Liver (tissue), 9 donors: Measurements from ENCODE around the gene OTX2. TPM values are rescaled to one million over a fixed set of nuclear protein-coding genes. Genes with fewer than 3 reads are reported as not detected.

Experiments used
- DNase-seq: peaks from one replicate; pipeline ENCODE4 v3.0.0-alpha.2; 2017; ENCODE audit warnings: low spot score
- H3K27ac ChIP-seq, 2 donors: one replicate each; pipeline ENCODE4 v1.7.0; 2013; ENCODE audit warnings: inconsistent platforms in 2 of 2, low read length in 2 of 2, control low read depth in 1 of 2, low read depth in 1 of 2, mild to moderate bottlenecking in 1 of 2
- H3K27me3 ChIP-seq, 4 donors: one replicate each; pipeline versions ENCODE4 v1.6.1 to v1.7.0; 2013; ENCODE audit warnings: low read length in 3 of 4, inconsistent platforms in 1 of 4, mild to moderate bottlenecking in 1 of 4, moderate library complexity in 1 of 4; ENCODE audit not compliant: control insufficient read depth in 4 of 4, insufficient read depth in 4 of 4
- H3K36me3 ChIP-seq, 4 donors: one replicate each; pipeline versions ENCODE4 v1.6.1 to v1.7.0; 2013; ENCODE audit warnings: low read length in 3 of 4, mild to moderate bottlenecking in 3 of 4, low read depth in 1 of 4, moderate library complexity in 1 of 4; ENCODE audit not compliant: control insufficient read depth in 4 of 4, insufficient read depth in 3 of 4
- H3K4me1 ChIP-seq, 4 donors: one replicate each; pipeline versions ENCODE4 v1.6.1 to v1.7.0; 2013; ENCODE audit warnings: low read length in 3 of 4, mild to moderate bottlenecking in 3 of 4, moderate library complexity in 1 of 4; ENCODE audit not compliant: control insufficient read depth in 4 of 4, insufficient read depth in 4 of 4
- H3K4me3 ChIP-seq, 3 donors: one replicate each; pipeline versions ENCODE4 v1.6.1 to v1.7.0; 2013; ENCODE audit warnings: low read length in 3 of 3, control low read depth in 1 of 3, low read depth in 1 of 3, mild to moderate bottlenecking in 1 of 3
- H3K9ac ChIP-seq, 2 donors: one replicate each; pipeline ENCODE4 v1.7.0; 2013; ENCODE audit warnings: low read length in 2 of 2, mild to moderate bottlenecking in 2 of 2, moderate library complexity in 2 of 2, control low read depth in 1 of 2, low read depth in 1 of 2
- H3K9me3 ChIP-seq, 4 donors: one replicate each; pipeline versions ENCODE4 v1.6.1 to v1.7.0; 2013; ENCODE audit warnings: low read length in 3 of 4; ENCODE audit not compliant: control insufficient read depth in 4 of 4
- EGR1 ChIP-seq, 2 donors: IDR thresholded peaks; 2 replicates each; pipeline ENCODE4 v1.6.1; 2016 to 2018; ENCODE audit warnings: antibody characterized with exemption in 2 of 2, low read depth in 2 of 2
- FOXA1 ChIP-seq: IDR thresholded peaks from 2 replicates; pipeline ENCODE4 v1.6.1; 2016; ENCODE audit warnings: antibody characterized with exemption
- FOXA2 ChIP-seq: IDR thresholded peaks from 2 replicates; pipeline ENCODE4 v1.6.1; 2016; ENCODE audit warnings: antibody characterized with exemption
- GABPA ChIP-seq, 2 donors: IDR thresholded peaks in 1 of 2; conservative IDR thresholded peaks in 1 of 2; 2 replicates each; pipeline ENCODE4 v1.6.1; 2016; ENCODE audit warnings: antibody characterized with exemption in 2 of 2, mild to moderate bottlenecking in 1 of 2, moderate library complexity in 1 of 2
- HNF4A ChIP-seq, 2 donors: conservative IDR thresholded peaks; 2 replicates each; pipeline ENCODE4 v1.6.1; 2016; ENCODE audit warnings: antibody characterized with exemption in 2 of 2, mild to moderate bottlenecking in 2 of 2
- HNF4G ChIP-seq: IDR thresholded peaks from 2 replicates; pipeline ENCODE4 v1.6.1; 2016; ENCODE audit warnings: antibody characterized with exemption
- JUND ChIP-seq, 2 donors: IDR thresholded peaks; 2 replicates each; pipeline ENCODE4 v1.6.1; 2016; ENCODE audit warnings: antibody characterized with exemption in 2 of 2
- NR2F2 ChIP-seq: IDR thresholded peaks from 2 replicates; pipeline ENCODE4 v1.6.1; 2016; ENCODE audit warnings: antibody characterized with exemption
- RAD21 ChIP-seq, 2 donors: IDR thresholded peaks; 2 replicates each; pipeline ENCODE4 v1.6.1; 2016; ENCODE audit warnings: antibody characterized with exemption in 2 of 2, mild to moderate bottlenecking in 2 of 2
- RXRA ChIP-seq, 2 donors: IDR thresholded peaks; 2 replicates each; pipeline ENCODE4 v1.6.1; 2017 to 2018; ENCODE audit warnings: antibody characterized with exemption in 2 of 2, mild to moderate bottlenecking in 1 of 2
- SP1 ChIP-seq: IDR thresholded peaks from 2 replicates; pipeline ENCODE4 v1.6.1; 2018; ENCODE audit warnings: antibody characterized with exemption, mild to moderate bottlenecking
- TAF1 ChIP-seq: conservative IDR thresholded peaks from 2 replicates; pipeline ENCODE4 v1.6.1; 2016; ENCODE audit warnings: antibody characterized with exemption, mild to moderate bottlenecking
- YY1 ChIP-seq: IDR thresholded peaks from 2 replicates; pipeline ENCODE4 v1.6.1; 2016; ENCODE audit warnings: antibody characterized with exemption, mild to moderate bottlenecking
- WGBS: extraction: QIAGEN DNeasy Blood & Tissue Kit; methylation state at CpG from one replicate; pipeline ENCODE4 v1.1.7; 2013; 5-methylcytosine and 5-hydroxymethylcytosine counted together
- polyA plus RNA-seq, 2 donors: library from polyadenylated mRNA; stranded (reverse) in 1 of 2; unstranded in 1 of 2; fragments of 200-250 nt in 1 of 2; fragments of >200 nt in 1 of 2; fragmentation: Nextera tagmentation in 1 of 2; extraction: Ambion mirVana in 1 of 2; gene quantifications; one replicate each; pipeline versions ENCODE4 v1.2.1 to v1.2.3, GENCODE V29; 2013 to 2015
- total RNA-seq, 2 donors: library from RNA; depleted of rRNA; stranded (reverse); fragments of >200 nt; gene quantifications; one replicate each; pipeline ENCODE4 v1.2.3, GENCODE V29; 2014
- TF ChIP-seq, protein P1 (sequence below): IDR thresholded peaks from 2 replicates; pipeline ENCODE4 v1.6.1; 2016; ENCODE audit warnings: antibody characterized with exemption
- TF ChIP-seq, protein P2 (sequence below): fragments of 150-350 bp; IDR thresholded peaks from 2 replicates; pipeline ENCODE4 v1.5.1; 2017; ENCODE audit warnings: improper control_type of control experiment, low read depth, low read length; ENCODE audit not compliant: missing input control
- TF ChIP-seq, protein P3 (sequence below): IDR thresholded peaks from 2 replicates; pipeline ENCODE4 v1.6.1; 2016; ENCODE audit warnings: antibody characterized with exemption, mild to moderate bottlenecking
- TF ChIP-seq, protein P4 (sequence below): IDR thresholded peaks from 2 replicates; pipeline ENCODE4 v1.6.1; 2016; ENCODE audit warnings: antibody characterized with exemption
- TF ChIP-seq, protein P5 (sequence below): IDR thresholded peaks from 2 replicates; pipeline ENCODE4 v1.6.1; 2016; ENCODE audit warnings: antibody characterized with exemption
- donor health status: healthy.
- donor health status: healthy.
- donor health status: healthy.
- donor health status: healthy.
- donor health status: healthy.

OTX2 gene
- total and polyA plus RNA-seq, 4 donors, result not detected

DNA sequence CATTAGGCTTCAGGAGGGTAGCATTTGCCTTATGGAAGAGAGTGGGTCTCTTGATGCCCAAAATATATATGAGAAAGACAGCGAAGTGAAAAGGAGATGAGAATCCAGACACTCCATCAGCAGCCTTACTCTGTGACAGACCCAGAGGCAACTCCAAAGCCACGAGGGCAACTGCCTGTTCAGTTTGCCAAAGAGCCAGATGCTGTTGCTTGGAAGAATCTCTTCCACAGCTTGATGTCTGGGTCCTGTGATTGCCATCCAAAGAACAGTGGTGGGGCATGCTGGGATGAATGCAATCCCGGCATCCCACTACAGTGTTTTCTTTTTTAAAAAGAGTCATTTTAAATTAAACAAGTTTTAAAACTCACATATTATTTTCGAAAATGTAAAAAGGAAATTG is 10.9 kb upstream of the OTX2 start:
- Histone ChIP-seq H3K27me3 (peaks cover 2 to 28% (median 10%) of the 10 kb centered on the region in 4 donors), H3K36me3 (no peaks in the 10 kb centered on the region), H3K9ac (no peak overlapping the region), H3K9me3 (no peaks in the 10 kb centered on the region), H3K27ac (no peak overlapping the region), H3K4me1 (peaks cover 0 to 6% (median 0%) of the 10 kb centered on the region in 4 donors), H3K4me3 (no peak overlapping the region)
- DNase-seq, result no peak
- TF ChIP-seq HNF4G (no peak), RAD21 (IDR thresholded peaks at IDR 0.05) (no peak), JUND (IDR thresholded peaks at IDR 0.05) (no peak), GABPA (IDR thresholded peaks at IDR 0.05 in 1 of 2, conservative IDR thresholded peaks at IDR 0.05 in 1 of 2) (no peak), NR2F2 (no peak), HNF4A (conservative IDR thresholded peaks at IDR 0.05) (no peak), FOXA2 (no peak), FOXA1 (no peak), YY1 (no peak), EGR1 (IDR thresholded peaks at IDR 0.05; ENCODE audit: low read depth in 2 of 2) (no peak), SP1 (no peak), RXRA (IDR thresholded peaks at IDR 0.05) (no peak), TAF1 (no peak)
- TF ChIP-seq, protein P1, sequence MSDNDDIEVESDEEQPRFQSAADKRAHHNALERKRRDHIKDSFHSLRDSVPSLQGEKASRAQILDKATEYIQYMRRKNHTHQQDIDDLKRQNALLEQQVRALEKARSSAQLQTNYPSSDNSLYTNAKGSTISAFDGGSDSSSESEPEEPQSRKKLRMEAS, result no peak
- TF ChIP-seq, protein P2, sequence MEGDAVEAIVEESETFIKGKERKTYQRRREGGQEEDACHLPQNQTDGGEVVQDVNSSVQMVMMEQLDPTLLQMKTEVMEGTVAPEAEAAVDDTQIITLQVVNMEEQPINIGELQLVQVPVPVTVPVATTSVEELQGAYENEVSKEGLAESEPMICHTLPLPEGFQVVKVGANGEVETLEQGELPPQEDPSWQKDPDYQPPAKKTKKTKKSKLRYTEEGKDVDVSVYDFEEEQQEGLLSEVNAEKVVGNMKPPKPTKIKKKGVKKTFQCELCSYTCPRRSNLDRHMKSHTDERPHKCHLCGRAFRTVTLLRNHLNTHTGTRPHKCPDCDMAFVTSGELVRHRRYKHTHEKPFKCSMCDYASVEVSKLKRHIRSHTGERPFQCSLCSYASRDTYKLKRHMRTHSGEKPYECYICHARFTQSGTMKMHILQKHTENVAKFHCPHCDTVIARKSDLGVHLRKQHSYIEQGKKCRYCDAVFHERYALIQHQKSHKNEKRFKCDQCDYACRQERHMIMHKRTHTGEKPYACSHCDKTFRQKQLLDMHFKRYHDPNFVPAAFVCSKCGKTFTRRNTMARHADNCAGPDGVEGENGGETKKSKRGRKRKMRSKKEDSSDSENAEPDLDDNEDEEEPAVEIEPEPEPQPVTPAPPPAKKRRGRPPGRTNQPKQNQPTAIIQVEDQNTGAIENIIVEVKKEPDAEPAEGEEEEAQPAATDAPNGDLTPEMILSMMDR, result no peak
- TF ChIP-seq, protein P3, sequence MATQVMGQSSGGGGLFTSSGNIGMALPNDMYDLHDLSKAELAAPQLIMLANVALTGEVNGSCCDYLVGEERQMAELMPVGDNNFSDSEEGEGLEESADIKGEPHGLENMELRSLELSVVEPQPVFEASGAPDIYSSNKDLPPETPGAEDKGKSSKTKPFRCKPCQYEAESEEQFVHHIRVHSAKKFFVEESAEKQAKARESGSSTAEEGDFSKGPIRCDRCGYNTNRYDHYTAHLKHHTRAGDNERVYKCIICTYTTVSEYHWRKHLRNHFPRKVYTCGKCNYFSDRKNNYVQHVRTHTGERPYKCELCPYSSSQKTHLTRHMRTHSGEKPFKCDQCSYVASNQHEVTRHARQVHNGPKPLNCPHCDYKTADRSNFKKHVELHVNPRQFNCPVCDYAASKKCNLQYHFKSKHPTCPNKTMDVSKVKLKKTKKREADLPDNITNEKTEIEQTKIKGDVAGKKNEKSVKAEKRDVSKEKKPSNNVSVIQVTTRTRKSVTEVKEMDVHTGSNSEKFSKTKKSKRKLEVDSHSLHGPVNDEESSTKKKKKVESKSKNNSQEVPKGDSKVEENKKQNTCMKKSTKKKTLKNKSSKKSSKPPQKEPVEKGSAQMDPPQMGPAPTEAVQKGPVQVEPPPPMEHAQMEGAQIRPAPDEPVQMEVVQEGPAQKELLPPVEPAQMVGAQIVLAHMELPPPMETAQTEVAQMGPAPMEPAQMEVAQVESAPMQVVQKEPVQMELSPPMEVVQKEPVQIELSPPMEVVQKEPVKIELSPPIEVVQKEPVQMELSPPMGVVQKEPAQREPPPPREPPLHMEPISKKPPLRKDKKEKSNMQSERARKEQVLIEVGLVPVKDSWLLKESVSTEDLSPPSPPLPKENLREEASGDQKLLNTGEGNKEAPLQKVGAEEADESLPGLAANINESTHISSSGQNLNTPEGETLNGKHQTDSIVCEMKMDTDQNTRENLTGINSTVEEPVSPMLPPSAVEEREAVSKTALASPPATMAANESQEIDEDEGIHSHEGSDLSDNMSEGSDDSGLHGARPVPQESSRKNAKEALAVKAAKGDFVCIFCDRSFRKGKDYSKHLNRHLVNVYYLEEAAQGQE, result no peak
- TF ChIP-seq, protein P4, sequence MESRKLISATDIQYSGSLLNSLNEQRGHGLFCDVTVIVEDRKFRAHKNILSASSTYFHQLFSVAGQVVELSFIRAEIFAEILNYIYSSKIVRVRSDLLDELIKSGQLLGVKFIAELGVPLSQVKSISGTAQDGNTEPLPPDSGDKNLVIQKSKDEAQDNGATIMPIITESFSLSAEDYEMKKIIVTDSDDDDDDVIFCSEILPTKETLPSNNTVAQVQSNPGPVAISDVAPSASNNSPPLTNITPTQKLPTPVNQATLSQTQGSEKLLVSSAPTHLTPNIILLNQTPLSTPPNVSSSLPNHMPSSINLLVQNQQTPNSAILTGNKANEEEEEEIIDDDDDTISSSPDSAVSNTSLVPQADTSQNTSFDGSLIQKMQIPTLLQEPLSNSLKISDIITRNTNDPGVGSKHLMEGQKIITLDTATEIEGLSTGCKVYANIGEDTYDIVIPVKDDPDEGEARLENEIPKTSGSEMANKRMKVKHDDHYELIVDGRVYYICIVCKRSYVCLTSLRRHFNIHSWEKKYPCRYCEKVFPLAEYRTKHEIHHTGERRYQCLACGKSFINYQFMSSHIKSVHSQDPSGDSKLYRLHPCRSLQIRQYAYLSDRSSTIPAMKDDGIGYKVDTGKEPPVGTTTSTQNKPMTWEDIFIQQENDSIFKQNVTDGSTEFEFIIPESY, result no peak
- TF ChIP-seq, protein P5, sequence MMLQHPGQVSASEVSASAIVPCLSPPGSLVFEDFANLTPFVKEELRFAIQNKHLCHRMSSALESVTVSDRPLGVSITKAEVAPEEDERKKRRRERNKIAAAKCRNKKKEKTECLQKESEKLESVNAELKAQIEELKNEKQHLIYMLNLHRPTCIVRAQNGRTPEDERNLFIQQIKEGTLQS, result no peak
- WGBS, result 51% methylated on average over 4 of the region's 4 CpGs
